SK-N-MC (cell line): Measurements from ENCODE around the gene SNAI3.

Experiments
- DNase-seq: peaks from one replicate; pipeline ENCODE4 v3.0.0-alpha.2; 2011; ENCODE audit warnings: low read depth, low spot score
- H3K27ac ChIP-seq: fragments of 200-600 bp; sonication (generic); 2 replicates; pipeline ENCODE4 v1.5.1; 2016; ENCODE audit warnings: mixed run types
- H3K36me3 ChIP-seq: fragments of 200-600 bp; sonication (generic); 2 replicates; pipeline ENCODE4 v1.6.1; 2017; ENCODE audit warnings: antibody characterized with exemption, low read length, mixed read lengths; ENCODE audit not compliant: insufficient read depth
- H3K4me3 ChIP-seq: fragments of 200-600 bp; sonication (generic); 2 replicates; pipeline ENCODE4 v1.5.1; 2016
- H3K9ac ChIP-seq: fragments of 200-600 bp; sonication (generic); 2 replicates; pipeline ENCODE4 v1.8.0; 2017; ENCODE audit warnings: mixed run types, mixed read lengths; ENCODE audit not compliant: insufficient read length
- H3K9me3 ChIP-seq: fragments of 200-600 bp; sonication (generic); 2 replicates; pipeline ENCODE4 v1.6.1; 2017; ENCODE audit warnings: low read depth, mild to moderate bottlenecking, antibody characterized with exemption, low read length, moderate library complexity, mixed read lengths
- EZH2 ChIP-seq: fragments of 200-600 bp; sonication (generic); IDR thresholded peaks from one replicate; pipeline ENCODE4 v1.6.1; 2017; ENCODE audit warnings: antibody characterized with exemption
- FOXP2 ChIP-seq: optimal IDR thresholded peaks from 2 replicates; pipeline ENCODE3; 2011; ENCODE audit warnings: mild to moderate bottlenecking, moderate library complexity; ENCODE audit not compliant: insufficient read depth; ENCODE audit errors: extremely low read length, control extremely low read depth
- POLR2AphosphoS5 ChIP-seq: IDR thresholded peaks from 2 replicates; pipeline ENCODE4 v1.6.1; 2012; ENCODE audit warnings: mild to moderate bottlenecking, low read depth, low read length, borderline replicate concordance

The SNAI3 gene

DNA sequence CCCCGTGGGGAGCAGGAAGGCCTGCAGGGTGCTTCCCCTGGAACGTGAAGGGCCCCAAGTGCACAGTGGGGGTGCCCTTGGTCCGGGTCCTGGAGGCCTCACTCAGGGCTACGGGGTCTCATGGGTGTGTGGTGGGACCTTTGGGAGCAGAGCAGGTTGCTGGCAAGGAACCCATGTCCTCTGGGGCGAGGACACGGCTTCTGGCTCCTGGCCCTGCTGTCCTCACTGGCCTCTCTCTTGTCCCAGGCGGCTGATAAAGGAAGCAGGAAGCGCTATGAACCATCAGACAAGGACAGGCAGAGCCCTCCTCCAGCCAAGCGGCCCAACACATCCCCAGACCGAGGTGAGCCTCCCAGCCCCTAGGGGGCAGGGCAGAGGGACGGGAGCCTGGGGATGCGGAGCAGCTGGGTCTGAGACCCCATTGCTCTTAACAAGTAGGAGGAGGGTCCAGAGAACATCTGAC lies 57.8 kb downstream of the SNAI3 start:
- TF ChIP-seq EZH2 (no peak), POLR2AphosphoS5 (no peak), FOXP2 (no peak)
- DNase-seq: no peak
- Histone ChIP-seq H3K27ac (no peak overlapping the region), H3K9ac (no peak overlapping the region), H3K4me3 (no peak overlapping the region), H3K9me3 (no peaks in the 10 kb centered on the region), H3K36me3 (no peaks in the 10 kb centered on the region; the same call in 1 of the 2 replicates)
